ENCODE results near the gene CNTN4. TPM values are rescaled to one million over a fixed set of nuclear protein-coding genes. Genes with fewer than 3 reads are reported as not detected.

Gene CNTN4
- total and polyA plus RNA-seq, 2 of the 8 experiments (the other 6 are each of a cell fraction or from before 2014, with no cell fraction given) = 0.41 to 2.2 TPM

DNA sequence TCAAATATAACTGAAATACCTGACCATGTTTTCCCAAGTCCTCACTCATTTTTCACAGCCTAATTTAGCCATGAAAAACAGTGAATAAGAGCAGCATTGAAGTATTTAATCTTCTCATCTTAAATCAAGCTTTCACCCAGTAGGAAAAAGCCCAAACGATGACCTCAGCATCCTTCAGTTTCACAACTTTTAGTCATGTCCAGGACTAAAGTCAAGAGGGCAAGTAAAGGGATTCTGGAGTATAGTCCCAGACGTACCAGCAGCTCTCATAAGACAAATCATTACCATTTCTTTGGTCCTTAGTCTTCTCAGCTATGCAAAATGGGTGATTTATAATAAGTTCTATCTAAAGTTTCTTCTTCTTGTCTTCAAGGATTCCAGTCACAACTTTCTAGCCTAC is 774.2 kb downstream of the CNTN4 start:
- H2BK5ac ChIP-seq (ENCODE audit: low read depth, low read length) = no peak overlapping the region
- H4K20me1 ChIP-seq (replicated peaks in 1 of 2; ENCODE audit: control insufficient read depth in 1 of 2, insufficient read depth in 2 of 2, low read length in 2 of 2) = no peaks in the 10 kb centered on the region
- no peaks in the 10 kb centered on the region for H3K79me1 ChIP-seq (ENCODE audit: low read depth, low read length)
- 95% methylated on average over 2 of the region's 2 CpGs; no CpG with 5 or more reads in 1 of the 2 experiments for WGBS, 2 experiments (ENCODE audit: extremely low coverage in 1 of 2, insufficient coverage in 1 of 2, insufficient read length in 1 of 2, insufficient replicate concordance in 2 of 2, low coverage in 1 of 2, low lambda C conversion rate in 2 of 2, missing lambda C conversion rate in 1 of 2)
- no peak overlapping the region for H2AFZ ChIP-seq (ENCODE audit: low read length)
- no peak overlapping the region for H2BK15ac ChIP-seq (ENCODE audit: low read length)
- H3K4me1 ChIP-seq (replicated peaks in 1 of 4; ENCODE audit: control insufficient read depth in 3 of 4, insufficient read depth in 4 of 4, low read length in 3 of 4) = no peaks in the 10 kb centered on the region
- H3K4ac ChIP-seq (replicated peaks; ENCODE audit: insufficient read length, low read depth, low read length) = no peak overlapping the region
- no peaks in the 10 kb centered on the region for H3K79me2 ChIP-seq (ENCODE audit: control insufficient read depth in 1 of 2, insufficient read depth in 2 of 2, low read length in 2 of 2)
- H3K4me2 ChIP-seq (ENCODE audit: insufficient read depth in 1 of 2, low read depth in 2 of 2, low read length in 2 of 2) = no peak overlapping the region
- H3K56ac ChIP-seq (replicated peaks; ENCODE audit: insufficient read length, low read depth, low read length) = no peak overlapping the region
- no peaks in the 10 kb centered on the region for H3K27me3 ChIP-seq (replicated peaks in 1 of 4; ENCODE audit: control insufficient read depth in 3 of 4, extremely low read depth in 1 of 4, insufficient read depth in 3 of 4, low read length in 3 of 4)
- H2BK120ac ChIP-seq (replicated peaks; ENCODE audit: low read depth, low read length) = no peak overlapping the region
- no peak overlapping the region for H3K14ac ChIP-seq (ENCODE audit: insufficient read length)
- ChIA-PET POLR2A (ENCODE audit: partially characterized antibody) (no interaction called here), CTCF (ENCODE audit: partially characterized antibody) (interaction anchor here (1.1 kb wide), 1 partner anchor 16 kb away, joined by 3 read pairs; no protein-coding TSS in a partner anchor)
- no peak overlapping the region for H2BK20ac ChIP-seq (ENCODE audit: low read length)
- H3K36me3 ChIP-seq (ENCODE audit: control insufficient read depth in 2 of 4, insufficient read depth in 4 of 4, low read length in 3 of 4) = no peaks in the 10 kb centered on the region
- no peak overlapping the region for H2BK12ac ChIP-seq (ENCODE audit: low read depth, low read length)
- no peak for DNase-seq (ENCODE audit: low read depth in 1 of 2, low spot score in 2 of 2)
- no peak overlapping the region for H2AK5ac ChIP-seq (ENCODE audit: low read depth, low read length)
- no peak overlapping the region for H4K8ac ChIP-seq (ENCODE audit: extremely low read depth, insufficient read depth, low read length)
- no peak overlapping the region for H4K91ac ChIP-seq (replicated peaks; ENCODE audit: insufficient read length, low read length)
- no peaks in the 10 kb centered on the region for H3K9me3 ChIP-seq (ENCODE audit: insufficient read depth in 2 of 2, low read depth in 1 of 2, low read length in 1 of 2)
- H4K5ac ChIP-seq (ENCODE audit: insufficient read length, low read depth, low read length) = no peak overlapping the region
- H3K18ac ChIP-seq (ENCODE audit: extremely low read depth, low read length) = no peak overlapping the region
- FAIRE-seq = no peak
- no peak overlapping the region for H3K9ac ChIP-seq (replicated peaks in 1 of 4; ENCODE audit: extremely low read depth in 1 of 4, low read depth in 3 of 4, low read length in 3 of 4)
- no peak overlapping the region for H3K27ac ChIP-seq (ENCODE audit: low read depth, low read length)
- no peaks in the 10 kb centered on the region for H3K23me2 ChIP-seq (ENCODE audit: low read depth, low read length)
- no peak overlapping the region for H3K4me3 ChIP-seq (ENCODE audit: extremely low read depth in 1 of 4, insufficient read depth in 2 of 4, low read depth in 3 of 4, low read length in 4 of 4)
- no peak overlapping the region for H3K23ac ChIP-seq (ENCODE audit: insufficient read length)
- TF ChIP-seq GTF2F1 (IDR thresholded peaks at IDR 0.05; ENCODE audit: borderline replicate concordance, low read depth, low read length) (no peak), POLR2AphosphoS5 (IDR thresholded peaks at IDR 0.05; ENCODE audit: low read depth, low read length) (no peak), MAX (IDR thresholded peaks at IDR 0.05) (no peak), POLR2A (IDR thresholded peaks at IDR 0.05; ENCODE audit: control extremely low read depth in 1 of 2, low read depth in 2 of 2, low read length in 2 of 2) (no peak), ZNF274 (IDR thresholded peaks at IDR 0.05; ENCODE audit: borderline replicate concordance, extremely low read depth, low read length) (no peak), BRCA1 (IDR thresholded peaks at IDR 0.05; ENCODE audit: low read depth, low read length) (no peak), EZH2 (IDR thresholded peaks at IDR 0.05; ENCODE audit: low read depth, low read length, severe bottlenecking) (no peak)
